Neural progenitor cell (in vitro differentiated cells): ENCODE data around the gene PAFAH1B1.

Source experiments
- CTCF ChIP-seq: fragments of 200-600 bp; sonication (generic); IDR thresholded peaks from 2 replicates; pipeline ENCODE4 v1.5.1; 2017; ENCODE audit warnings: antibody characterized with exemption, mild to moderate bottlenecking
- EZH2phosphoT487 ChIP-seq: fragments of 200-600 bp; sonication (generic); IDR thresholded peaks from 2 replicates; pipeline ENCODE4 v1.6.1; 2017; ENCODE audit warnings: antibody characterized with exemption

GRCh38 chr17:2582493-2582892 lies 11.0 kb upstream of the PAFAH1B1 start:
- TF ChIP-seq CTCF (no peak), EZH2phosphoT487 (no peak)
